ENCODE results near the gene ZNF300.

GRCh38 chr5:150912312-150912814 lies 7.6 kb upstream of the ZNF300 start:
- no peak for TF ChIP-seq ZNF747 (tag by site-specific recombination; IDR thresholded peaks at IDR 0.05)
- TF ChIP-seq ZNF121 (tag by site-specific recombination; IDR thresholded peaks at IDR 0.05) = no peak
- TF ChIP-seq ZNF274 (IDR thresholded peaks at IDR 0.05; ENCODE audit: low read length) = no peak
- no peak for TF ChIP-seq ZNF274 (tag by site-specific recombination; IDR thresholded peaks at IDR 0.05; ENCODE audit: borderline replicate concordance)
- no peak for TF ChIP-seq SP2 (tag by site-specific recombination; IDR thresholded peaks at IDR 0.05)
